Progenitor cell of endocrine pancreas (in vitro differentiated cells): Measurements from ENCODE around the gene PSMB9. TPM values are rescaled to one million over a fixed set of nuclear protein-coding genes. Genes with fewer than 3 reads are reported as not detected.
"Not testable (repeated sequence)": the region's sequence is repeated elsewhere in the genome, so short reads cannot be mapped to it uniquely, and the experiment has no call there.

ENCODE experiments used
- DNase-seq: peaks from one replicate; pipeline ENCODE4 v3.0.0; 2021; ENCODE audit warnings: low spot score; ENCODE audit not compliant: unreplicated experiment
- H3K27ac Mint-ChIP-seq: 2 replicates; pipeline ENCODE4 v1.8.0; 2021; ENCODE audit warnings: mild to moderate bottlenecking, moderate library complexity, mixed read lengths
- H3K27me3 Mint-ChIP-seq: 2 replicates; pipeline ENCODE4 v1.8.0; 2021; ENCODE audit warnings: mixed read lengths
- H3K36me3 Mint-ChIP-seq: 2 replicates; pipeline ENCODE4 v1.8.0; 2022; ENCODE audit warnings: mixed read lengths; ENCODE audit not compliant: insufficient read depth
- H3K4me1 Mint-ChIP-seq: 2 replicates; pipeline ENCODE4 v1.8.0; 2021; ENCODE audit warnings: low read depth, mixed read lengths
- H3K4me3 Mint-ChIP-seq: 2 replicates; pipeline ENCODE4 v1.8.0; 2021; ENCODE audit warnings: low read depth, mild to moderate bottlenecking, moderate library complexity, mixed read lengths
- H3K9me3 Mint-ChIP-seq: 2 replicates; pipeline ENCODE4 v1.8.0; 2021; ENCODE audit warnings: low read depth, mixed read lengths
- CTCF ChIP-seq: fragments of 200-600 bp; sonication (generic); IDR thresholded peaks from one replicate; pipeline ENCODE4 v1.5.0; 2021; ENCODE audit warnings: antibody characterized with exemption, mild to moderate bottlenecking; ENCODE audit not compliant: unreplicated experiment
- total RNA-seq: library from RNA; stranded (reverse); gene quantifications from 2 replicates; pipeline ENCODE4 v1.2.1, GENCODE V29; 2021

Gene PSMB9
- total RNA-seq, 1 donor from 2014 or later: not detected

- peaks cover 55% of the 10 kb centered on the region for H3K27me3 Mint-ChIP-seq
- TF ChIP-seq CTCF: no peak
- H3K4me3 Mint-ChIP-seq: no peak overlapping the region
- no peak overlapping the region for H3K27ac Mint-ChIP-seq
- no peak for DNase-seq
- no peaks in the 10 kb centered on the region for H3K36me3 Mint-ChIP-seq
- no peaks in the 10 kb centered on the region for H3K4me1 Mint-ChIP-seq
- no peaks in the 10 kb centered on the region for H3K9me3 Mint-ChIP-seq
Observed at GRCh38 chr6:32876603-32877002, 22.6 kb downstream of the PSMB9 start.

- Mint-ChIP-seq H3K27me3 (peaks cover 57% of the 10 kb centered on the region), H3K9me3 (no peaks in the 10 kb centered on the region), H3K4me3 (no peak overlapping the region), H3K36me3 (no peaks in the 10 kb centered on the region), H3K4me1 (no peaks in the 10 kb centered on the region), H3K27ac (no peak overlapping the region)
- no peak for DNase-seq
- TF ChIP-seq CTCF: no peak
Observed at GRCh38 chr6:32879691-32880090, 25.7 kb downstream of the PSMB9 start.

GRCh38 chr6:32880962-32881361, 27.0 kb downstream of the PSMB9 start:
- H3K27me3 Mint-ChIP-seq: peaks cover 56% of the 10 kb centered on the region
- not testable (repeated sequence) for H3K27ac Mint-ChIP-seq, H3K9me3 Mint-ChIP-seq, H3K4me3 Mint-ChIP-seq, H3K36me3 Mint-ChIP-seq, H3K4me1 Mint-ChIP-seq, DNase-seq

GRCh38 chr6:32882879-32883250, 28.9 kb downstream of the PSMB9 start:
- TF ChIP-seq CTCF: no peak
- no peaks in the 10 kb centered on the region for H3K9me3 Mint-ChIP-seq
- no peak for DNase-seq
- no peaks in the 10 kb centered on the region for H3K4me1 Mint-ChIP-seq
- peaks cover 59% of the 10 kb centered on the region for H3K27me3 Mint-ChIP-seq
- H3K27ac Mint-ChIP-seq: no peak overlapping the region
- H3K4me3 Mint-ChIP-seq: no peak overlapping the region
- no peaks in the 10 kb centered on the region for H3K36me3 Mint-ChIP-seq

- H3K36me3 Mint-ChIP-seq: no peaks in the 10 kb centered on the region
- no peak overlapping the region for H3K4me3 Mint-ChIP-seq
- no peak overlapping the region for H3K27ac Mint-ChIP-seq
- H3K27me3 Mint-ChIP-seq: peaks cover 62% of the 10 kb centered on the region
- no peak for DNase-seq
- no peak for TF ChIP-seq CTCF
- H3K9me3 Mint-ChIP-seq: no peaks in the 10 kb centered on the region
- H3K4me1 Mint-ChIP-seq: no peaks in the 10 kb centered on the region
Observed at GRCh38 chr6:32883789-32884188, 29.8 kb downstream of the PSMB9 start.

- DNase-seq: no peak
- no peaks in the 10 kb centered on the region for H3K4me1 Mint-ChIP-seq
- H3K36me3 Mint-ChIP-seq: no peaks in the 10 kb centered on the region
- H3K9me3 Mint-ChIP-seq: no peaks in the 10 kb centered on the region
- peak; percentile 72 for TF ChIP-seq CTCF
- H3K27ac Mint-ChIP-seq: no peak overlapping the region
- no peak overlapping the region for H3K4me3 Mint-ChIP-seq
- peaks cover 63% of the 10 kb centered on the region for H3K27me3 Mint-ChIP-seq
Observed at GRCh38 chr6:32885698-32886286, 31.8 kb downstream of the PSMB9 start.
